ENCODE measurements around the gene NFE2L3. TPM values are rescaled to one million over a fixed set of nuclear protein-coding genes. Genes with fewer than 3 reads are reported as not detected.
A peak's percentile ranks its signal among the peaks of the same experiment; 100 is the strongest.
"Not testable (repeated sequence)": the region's sequence is repeated elsewhere in the genome, so short reads cannot be mapped to it uniquely, and the experiment has no call there.

NFE2L3 gene
- total and polyA plus RNA-seq, 4 donors = 4.0 to 12.5 (median 8.7) TPM

- no peak overlapping the region for H3K27ac ChIP-seq (ENCODE audit: low read depth, low read length)
- WGBS (ENCODE audit: insufficient coverage) = 33% methylated on average over 1 of the region's 4 CpGs
- peak in 1 of 6 donors; percentile 23 for DNase-seq (ENCODE audit: low read depth in 4 of 6, low spot score in 6 of 6)
- no peaks in the 10 kb centered on the region for H3K9me3 ChIP-seq (ENCODE audit: control insufficient read depth, insufficient read depth, low read length)
- H3K4me3 ChIP-seq (ENCODE audit: low read depth, low read length) = no peak overlapping the region
- peaks cover 4% of the 10 kb centered on the region for H3K36me3 ChIP-seq (ENCODE audit: control insufficient read depth, insufficient read depth, low read length)
- H3K4me1 ChIP-seq (ENCODE audit: control insufficient read depth, insufficient read depth, low read length) = no peaks in the 10 kb centered on the region
- H3K27me3 ChIP-seq (ENCODE audit: control insufficient read depth, insufficient read depth, low read length) = no peaks in the 10 kb centered on the region
Observed at GRCh38 chr7:26183545-26184280, 31.7 kb downstream of the NFE2L3 start.

DNA sequence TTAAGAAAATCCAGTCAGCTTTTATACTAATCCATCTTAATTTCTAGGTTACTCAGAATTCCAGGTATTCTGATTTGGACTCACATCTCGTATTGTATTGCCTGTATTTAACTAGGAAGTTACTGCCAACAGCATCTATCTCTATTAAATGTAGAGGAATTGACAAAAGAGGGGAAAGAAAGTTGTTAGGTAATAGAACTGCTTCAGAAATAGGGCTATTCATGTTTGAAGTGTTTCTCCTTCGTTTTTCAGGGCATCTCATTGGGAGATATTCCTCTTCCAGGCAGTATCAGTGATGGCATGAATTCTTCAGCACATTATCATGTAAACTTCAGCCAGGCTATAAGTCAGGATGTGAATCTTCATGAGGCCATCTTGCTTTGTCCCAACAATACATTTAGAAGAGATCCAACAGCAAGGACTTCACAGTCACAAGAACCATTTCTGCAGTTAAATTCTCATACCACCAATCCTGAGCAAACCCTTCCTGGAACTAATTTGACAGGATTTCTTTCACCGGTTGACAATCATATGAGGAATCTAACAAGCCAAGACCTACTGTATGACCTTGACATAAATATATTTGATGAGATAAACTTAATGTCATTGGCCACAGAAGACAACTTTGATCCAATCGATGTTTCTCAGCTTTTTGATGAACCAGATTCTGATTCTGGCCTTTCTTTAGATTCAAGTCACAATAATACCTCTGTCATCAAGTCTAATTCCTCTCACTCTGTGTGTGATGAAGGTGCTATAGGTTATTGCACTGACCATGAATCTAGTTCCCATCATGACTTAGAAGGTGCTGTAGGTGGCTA, 32.5 kb downstream of the NFE2L3 start:
- H3K27ac ChIP-seq (ENCODE audit: low read depth, low read length); H3K27me3 ChIP-seq (ENCODE audit: control insufficient read depth, insufficient read depth, low read length); DNase-seq (ENCODE audit: low read depth in 4 of 6, low spot score in 6 of 6); H3K4me1 ChIP-seq (ENCODE audit: control insufficient read depth, insufficient read depth, low read length); H3K4me3 ChIP-seq (ENCODE audit: low read depth, low read length); H3K9me3 ChIP-seq (ENCODE audit: control insufficient read depth, insufficient read depth, low read length); H3K36me3 ChIP-seq (ENCODE audit: control insufficient read depth, insufficient read depth, low read length): not testable (repeated sequence)
- 40% methylated on average over 1 of the region's 4 CpGs for WGBS (ENCODE audit: insufficient coverage)

DNA sequence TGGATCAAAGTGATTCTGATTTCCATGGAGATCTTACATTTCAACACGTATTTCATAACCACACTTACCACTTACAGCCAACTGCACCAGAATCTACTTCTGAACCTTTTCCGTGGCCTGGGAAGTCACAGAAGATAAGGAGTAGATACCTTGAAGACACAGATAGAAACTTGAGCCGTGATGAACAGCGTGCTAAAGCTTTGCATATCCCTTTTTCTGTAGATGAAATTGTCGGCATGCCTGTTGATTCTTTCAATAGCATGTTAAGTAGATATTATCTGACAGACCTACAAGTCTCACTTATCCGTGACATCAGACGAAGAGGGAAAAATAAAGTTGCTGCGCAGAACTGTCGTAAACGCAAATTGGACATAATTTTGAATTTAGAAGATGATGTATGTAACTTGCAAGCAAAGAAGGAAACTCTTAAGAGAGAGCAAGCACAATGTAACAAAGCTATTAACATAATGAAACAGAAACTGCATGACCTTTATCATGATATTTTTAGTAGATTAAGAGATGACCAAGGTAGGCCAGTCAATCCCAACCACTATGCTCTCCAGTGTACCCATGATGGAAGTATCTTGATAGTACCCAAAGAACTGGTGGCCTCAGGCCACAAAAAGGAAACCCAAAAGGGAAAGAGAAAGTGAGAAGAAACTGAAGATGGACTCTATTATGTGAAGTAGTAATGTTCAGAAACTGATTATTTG, 33.3 kb downstream of the NFE2L3 start:
- Histone ChIP-seq H3K4me3 (ENCODE audit: low read depth, low read length) (no peak overlapping the region), H3K27ac (ENCODE audit: low read depth, low read length) (no peak overlapping the region), H3K9me3 (ENCODE audit: control insufficient read depth, insufficient read depth, low read length) (no peaks in the 10 kb centered on the region), H3K27me3 (ENCODE audit: control insufficient read depth, insufficient read depth, low read length) (no peaks in the 10 kb centered on the region), H3K4me1 (ENCODE audit: control insufficient read depth, insufficient read depth, low read length) (no peaks in the 10 kb centered on the region), H3K36me3 (ENCODE audit: control insufficient read depth, insufficient read depth, low read length) (peaks cover 7% of the 10 kb centered on the region)
- 100% methylated on average over 3 of the region's 10 CpGs for WGBS (ENCODE audit: insufficient coverage)
- no peak for DNase-seq (ENCODE audit: low read depth in 4 of 6, low spot score in 6 of 6)

DNA sequence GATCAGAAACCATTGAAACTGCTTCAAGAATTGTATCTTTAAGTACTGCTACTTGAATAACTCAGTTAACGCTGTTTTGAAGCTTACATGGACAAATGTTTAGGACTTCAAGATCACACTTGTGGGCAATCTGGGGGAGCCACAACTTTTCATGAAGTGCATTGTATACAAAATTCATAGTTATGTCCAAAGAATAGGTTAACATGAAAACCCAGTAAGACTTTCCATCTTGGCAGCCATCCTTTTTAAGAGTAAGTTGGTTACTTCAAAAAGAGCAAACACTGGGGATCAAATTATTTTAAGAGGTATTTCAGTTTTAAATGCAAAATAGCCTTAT, 33.8 kb downstream of the NFE2L3 start:
- Histone ChIP-seq H3K9me3 (ENCODE audit: control insufficient read depth, insufficient read depth, low read length) (no peaks in the 10 kb centered on the region), H3K27ac (ENCODE audit: low read depth, low read length) (no peak overlapping the region), H3K4me3 (ENCODE audit: low read depth, low read length) (no peak overlapping the region), H3K27me3 (ENCODE audit: control insufficient read depth, insufficient read depth, low read length) (no peaks in the 10 kb centered on the region), H3K36me3 (ENCODE audit: control insufficient read depth, insufficient read depth, low read length) (peaks cover 7% of the 10 kb centered on the region), H3K4me1 (ENCODE audit: control insufficient read depth, insufficient read depth, low read length) (no peaks in the 10 kb centered on the region)
- DNase-seq (ENCODE audit: low read depth in 4 of 6, low spot score in 6 of 6) = no peak
- no CpG with 5 or more reads among the region's 1 CpG for WGBS (ENCODE audit: insufficient coverage)

GRCh38 chr7:26186364-26187311, 34.6 kb downstream of the NFE2L3 start:
- Histone ChIP-seq H3K36me3 (ENCODE audit: control insufficient read depth, insufficient read depth, low read length) (peaks cover 7% of the 10 kb centered on the region), H3K4me3 (ENCODE audit: low read depth, low read length) (no peak overlapping the region), H3K4me1 (ENCODE audit: control insufficient read depth, insufficient read depth, low read length) (no peaks in the 10 kb centered on the region), H3K27me3 (ENCODE audit: control insufficient read depth, insufficient read depth, low read length) (no peaks in the 10 kb centered on the region), H3K9me3 (ENCODE audit: control insufficient read depth, insufficient read depth, low read length) (no peaks in the 10 kb centered on the region), H3K27ac (ENCODE audit: low read depth, low read length) (no peak overlapping the region)
- WGBS (ENCODE audit: insufficient coverage) = no CpG with 5 or more reads among the region's 5 CpGs
- no peak for DNase-seq (ENCODE audit: low read depth in 4 of 6, low spot score in 6 of 6)

DNA sequence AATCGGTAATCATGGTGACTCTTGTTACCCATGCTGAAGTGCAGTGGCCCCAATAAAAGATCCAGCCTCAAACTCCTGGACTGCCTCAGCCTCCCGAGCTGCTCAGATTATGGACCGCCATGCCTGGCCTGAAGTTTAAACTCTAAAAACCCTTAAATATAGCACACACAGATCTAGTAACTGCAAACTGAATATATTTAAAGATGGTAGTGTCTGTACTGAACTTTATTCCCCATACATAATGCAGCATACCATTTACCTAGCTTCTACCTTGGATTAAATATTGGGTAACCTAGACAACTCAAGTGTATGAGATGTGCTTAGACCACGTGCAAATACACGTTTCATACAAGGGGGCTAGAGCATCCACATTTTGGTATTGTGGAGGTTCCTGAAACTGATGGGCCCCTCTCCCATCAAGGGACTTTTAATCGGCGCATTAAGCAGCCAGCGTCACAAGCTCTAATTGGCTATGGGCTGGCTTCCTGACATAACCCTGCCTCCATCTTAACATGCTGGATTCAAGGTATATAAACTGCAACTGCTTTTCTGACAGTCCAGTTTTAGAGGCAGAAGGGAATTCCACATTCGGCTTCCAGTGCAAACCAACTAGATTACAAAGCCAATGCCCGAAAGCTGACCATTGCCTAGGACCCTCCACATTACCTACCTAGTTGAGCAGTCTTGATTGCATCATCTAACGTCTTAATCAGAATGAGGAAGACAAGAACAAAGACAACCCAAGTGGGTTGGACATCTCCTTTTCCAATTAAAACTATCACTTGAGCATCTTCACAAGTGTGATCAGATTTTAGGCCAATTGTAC, 35.6 kb downstream of the NFE2L3 start:
- peaks cover 16% of the 10 kb centered on the region for H3K36me3 ChIP-seq (ENCODE audit: control insufficient read depth, insufficient read depth, low read length)
- no peak for DNase-seq (ENCODE audit: low read depth in 4 of 6, low spot score in 6 of 6)

GRCh38 chr7:26188206-26188956, 36.4 kb downstream of the NFE2L3 start:
- Histone ChIP-seq H3K36me3 (ENCODE audit: control insufficient read depth, insufficient read depth, low read length) (peaks cover 21% of the 10 kb centered on the region), H3K9me3 (ENCODE audit: control insufficient read depth, insufficient read depth, low read length) (no peaks in the 10 kb centered on the region), H3K27ac (ENCODE audit: low read depth, low read length) (no peak overlapping the region), H3K4me1 (ENCODE audit: control insufficient read depth, insufficient read depth, low read length) (no peaks in the 10 kb centered on the region), H3K27me3 (ENCODE audit: control insufficient read depth, insufficient read depth, low read length) (no peaks in the 10 kb centered on the region), H3K4me3 (ENCODE audit: low read depth, low read length) (no peak overlapping the region)
- peak in 1 of 6 donors; percentile 38 for DNase-seq (ENCODE audit: low read depth in 4 of 6, low spot score in 6 of 6)
- 100% methylated on average over 1 of the region's 9 CpGs for WGBS (ENCODE audit: insufficient coverage)

More for the DNA sequence above, 35.6 kb downstream of the NFE2L3 start:
- H3K4me1 ChIP-seq (ENCODE audit: control insufficient read depth, insufficient read depth, low read length) = no peaks in the 10 kb centered on the region
- H3K27ac ChIP-seq (ENCODE audit: low read depth, low read length) = no peak overlapping the region
- H3K27me3 ChIP-seq (ENCODE audit: control insufficient read depth, insufficient read depth, low read length) = no peaks in the 10 kb centered on the region
- WGBS (ENCODE audit: insufficient coverage) = 72% methylated on average over 7 of the region's 11 CpGs
- H3K9me3 ChIP-seq (ENCODE audit: control insufficient read depth, insufficient read depth, low read length) = no peaks in the 10 kb centered on the region
- H3K4me3 ChIP-seq (ENCODE audit: low read depth, low read length) = no peak overlapping the region

DNA sequence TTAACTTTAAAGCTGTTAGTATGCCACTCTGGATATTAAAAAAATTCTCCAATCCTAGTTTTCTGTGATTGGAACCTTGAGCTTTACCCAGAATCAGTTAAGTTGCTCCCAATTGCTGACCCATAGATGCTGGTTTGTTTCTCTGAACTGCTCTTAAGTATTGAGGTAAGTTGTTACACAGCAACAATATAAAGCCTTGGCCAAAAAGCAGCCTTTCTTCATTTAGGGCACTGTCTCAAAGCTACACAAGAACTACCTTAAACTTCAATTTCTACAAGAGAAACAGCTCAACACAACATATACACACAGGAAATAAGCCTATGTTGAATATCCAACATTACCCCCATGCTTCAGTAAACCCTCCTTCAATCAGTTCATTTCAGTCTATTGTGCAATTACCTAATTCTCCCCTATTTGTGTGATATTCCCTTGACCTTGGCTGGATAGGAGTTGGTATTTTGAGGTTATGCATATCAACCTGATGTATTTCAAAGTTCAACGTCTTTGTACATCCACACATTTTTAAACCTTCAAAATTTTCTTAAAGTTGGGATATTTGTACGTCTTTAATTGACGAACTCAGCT, 37.1 kb downstream of the NFE2L3 start:
- Histone ChIP-seq H3K9me3 (ENCODE audit: control insufficient read depth, insufficient read depth, low read length) (no peaks in the 10 kb centered on the region), H3K36me3 (ENCODE audit: control insufficient read depth, insufficient read depth, low read length) (peaks cover 28% of the 10 kb centered on the region), H3K4me3 (ENCODE audit: low read depth, low read length) (no peak overlapping the region), H3K4me1 (ENCODE audit: control insufficient read depth, insufficient read depth, low read length) (no peaks in the 10 kb centered on the region), H3K27me3 (ENCODE audit: control insufficient read depth, insufficient read depth, low read length) (no peaks in the 10 kb centered on the region), H3K27ac (ENCODE audit: low read depth, low read length) (no peak overlapping the region)
- no CpG with 5 or more reads among the region's 3 CpGs for WGBS (ENCODE audit: insufficient coverage)
- DNase-seq (ENCODE audit: low read depth in 4 of 6, low spot score in 6 of 6) = no peak
